Measurements from ENCODE around the gene B3GALT5. TPM values are rescaled to one million over a fixed set of nuclear protein-coding genes. Genes with fewer than 3 reads are reported as not detected.

The B3GALT5 gene
- under 0.01 and 0.56 TPM in 2 replicates for total RNA-seq

GRCh38 chr21:39612233-39613040, at the start of gene B3GALT5:
Gene B3GALT5 (plus strand): TSS chr21:39612940. CDS start chr21:39660560, 47,620 bp downstream.

Other genes starting within 250 kb of the B3GALT5 start
- gene LCA5L, start 167.2 kb upstream of the B3GALT5 start, total RNA-seq: 1.4 and 1.5 TPM in 2 replicates
- 3.3 and 6.8 TPM in 2 replicates for gene SH3BGR, start 161.0 kb upstream of the B3GALT5 start, total RNA-seq
- gene IGSF5, start 132.2 kb downstream of the B3GALT5 start, total RNA-seq: not detected in 2 replicates